Measurements from ENCODE around the gene RPS24. TPM values are rescaled to one million over a fixed set of nuclear protein-coding genes. Genes with fewer than 3 reads are reported as not detected.

Gene RPS24
- total and polyA plus RNA-seq, 2 experiments from 2014 or later = 2,362 to 3,638 TPM

GRCh38 chr10:78047314-78047891 is 13.7 kb downstream of the RPS24 start:
- Mint-ChIP-seq H3K4me1 (peaks cover 29% of the 10 kb centered on the region), H3K27ac (peak overlapping the region; percentile 68; the same call in 1 of the 2 replicates), H3K36me3 (ENCODE audit: low read depth) (peaks cover 11% of the 10 kb centered on the region; the same call in 2 of the 3 replicates), H3K27me3 (ENCODE audit: insufficient read depth, low read depth, poor library complexity) (peaks cover 11% of the 10 kb centered on the region), H3K4me3 (no peak overlapping the region; the same call in 2 of the 3 replicates), H3K9me3 (no peaks in the 10 kb centered on the region; the same call in 2 of the 3 replicates)
- 0 out of 2 replicates have a peak overlapping the region, but pooled peaks have one; percentile 7 for H3K4me2 ChIP-seq
- H3K4me3 ChIP-seq = no peak overlapping the region
- H3K9me2 ChIP-seq (ENCODE audit: insufficient read depth) = no peaks in the 10 kb centered on the region
- no peak overlapping the region for H3K27ac ChIP-seq (ENCODE audit: low read depth)
- peak; percentile 96 for DNase-seq (ENCODE audit: low spot score)
- H3F3A ChIP-seq (replicated peaks; ENCODE audit: low read depth) = peaks cover 22% of the 10 kb centered on the region
- peaks cover 18% of the 10 kb centered on the region for H3K4me1 ChIP-seq (ENCODE audit: insufficient read depth)
- peak; percentile 72 for ATAC-seq
- H2AFZ ChIP-seq = no peak overlapping the region
- H3K79me2 ChIP-seq (replicated peaks; ENCODE audit: insufficient read depth) = no peaks in the 10 kb centered on the region
- TF ChIP-seq ZNF462 (CRISPR knock-in tag; IDR thresholded peaks at IDR 0.05) = peak; percentile 51; the same call in 1 of the 2 replicates
- no peak for TF ChIP-seq REST (IDR thresholded peaks at IDR 0.05; ENCODE audit: unreplicated experiment)
- TF ChIP-seq CTCF (conservative IDR thresholded peaks at IDR 0.05; ENCODE audit: low read depth in 2 of 2) = peak; percentile 97 to 99
- peaks cover 14% of the 10 kb centered on the region; the same call in 1 of the 2 replicates for H4K20me1 ChIP-seq (replicated peaks; ENCODE audit: insufficient read depth)
- no peaks in the 10 kb centered on the region for H3K36me3 ChIP-seq (ENCODE audit: insufficient read depth)
- H3K27me3 ChIP-seq (ENCODE audit: insufficient read depth) = no peaks in the 10 kb centered on the region
